Epithelial cell of esophagus (primary cell): ENCODE measurements around the gene ERVFRD-1.
"Not testable (repeated sequence)": the region's sequence is repeated elsewhere in the genome, so short reads cannot be mapped to it uniquely, and the experiment has no call there.

ENCODE experiments used
- DNase-seq: peaks from one replicate; pipeline ENCODE4 v3.0.0; 2010; ENCODE audit warnings: low read depth
- H3K4me3 ChIP-seq: 2 replicates; pipeline ENCODE4 v1.5.1; 2011; ENCODE audit warnings: mild to moderate bottlenecking, low read length, control low read depth
- CTCF ChIP-seq: IDR thresholded peaks from 2 replicates; pipeline ENCODE4 v1.5.1; 2011; ENCODE audit warnings: low read depth, mild to moderate bottlenecking, low read length, control low read depth, inconsistent platforms; ENCODE audit not compliant: insufficient read depth; ENCODE audit errors: missing control alignments

Gene ERVFRD-1

GRCh38 chr6:11128608-11129007 lies 17.1 kb upstream of the ERVFRD-1 start:
- no peak for DNase-seq
- no peak for TF ChIP-seq CTCF
- H3K4me3 ChIP-seq, result no peak overlapping the region

- no peak overlapping the region for H3K4me3 ChIP-seq
- DNase-seq, result peak; percentile 25
Measured at GRCh38 chr6:11126876-11127275, 15.4 kb upstream of the ERVFRD-1 start.

GRCh38 chr6:11123978-11124377 lies 12.5 kb upstream of the ERVFRD-1 start:
- H3K4me3 ChIP-seq, result no peak overlapping the region
- peak; percentile 26 for TF ChIP-seq CTCF
- no peak for DNase-seq

More at GRCh38 chr6:11126876-11127275, 15.4 kb upstream of the ERVFRD-1 start:
- no peak for TF ChIP-seq CTCF

- no peak for TF ChIP-seq CTCF
- no peak overlapping the region for H3K4me3 ChIP-seq
- no peak for DNase-seq
Measured at GRCh38 chr6:11122380-11122779, 10.9 kb upstream of the ERVFRD-1 start.

GRCh38 chr6:11121851-11122250 lies 10.3 kb upstream of the ERVFRD-1 start:
- no peak for TF ChIP-seq CTCF

GRCh38 chr6:11120271-11121005 lies 8.9 kb upstream of the ERVFRD-1 start:
- peak; percentile 61 for DNase-seq
- TF ChIP-seq CTCF, result no peak
- no peak overlapping the region for H3K4me3 ChIP-seq

More at GRCh38 chr6:11121851-11122250, 10.3 kb upstream of the ERVFRD-1 start:
- H3K4me3 ChIP-seq, result no peak overlapping the region
- no peak for DNase-seq

- peak; percentile 87 for DNase-seq
- not testable (repeated sequence) for H3K4me3 ChIP-seq
Measured at GRCh38 chr6:11115808-11116536, 4.4 kb upstream of the ERVFRD-1 start.
